Gastroesophageal sphincter (tissue), 3 donors: ENCODE results near the gene C19orf67.

Source experiments
- POLR2A ChIP-seq, 2 donors: fragments of 450-650 bp; IDR thresholded peaks; one replicate each; pipeline ENCODE4 v1.6.1; 2017; ENCODE audit warnings: antibody characterized with exemption in 2 of 2, mild to moderate bottlenecking in 2 of 2, moderate library complexity in 1 of 2
- TF ChIP-seq, protein P1 (sequence below), 4 experiments: fragments of 200-600 bp in 2 of 4; fragments of 450-650 bp in 2 of 4; sonication (generic) in 1 of 4; IDR thresholded peaks; one replicate each; pipeline ENCODE4 v1.5.1; 2017 to 2019; ENCODE audit warnings: antibody characterized with exemption in 4 of 4, mild to moderate bottlenecking in 2 of 4, moderate library complexity in 2 of 4

DNA sequence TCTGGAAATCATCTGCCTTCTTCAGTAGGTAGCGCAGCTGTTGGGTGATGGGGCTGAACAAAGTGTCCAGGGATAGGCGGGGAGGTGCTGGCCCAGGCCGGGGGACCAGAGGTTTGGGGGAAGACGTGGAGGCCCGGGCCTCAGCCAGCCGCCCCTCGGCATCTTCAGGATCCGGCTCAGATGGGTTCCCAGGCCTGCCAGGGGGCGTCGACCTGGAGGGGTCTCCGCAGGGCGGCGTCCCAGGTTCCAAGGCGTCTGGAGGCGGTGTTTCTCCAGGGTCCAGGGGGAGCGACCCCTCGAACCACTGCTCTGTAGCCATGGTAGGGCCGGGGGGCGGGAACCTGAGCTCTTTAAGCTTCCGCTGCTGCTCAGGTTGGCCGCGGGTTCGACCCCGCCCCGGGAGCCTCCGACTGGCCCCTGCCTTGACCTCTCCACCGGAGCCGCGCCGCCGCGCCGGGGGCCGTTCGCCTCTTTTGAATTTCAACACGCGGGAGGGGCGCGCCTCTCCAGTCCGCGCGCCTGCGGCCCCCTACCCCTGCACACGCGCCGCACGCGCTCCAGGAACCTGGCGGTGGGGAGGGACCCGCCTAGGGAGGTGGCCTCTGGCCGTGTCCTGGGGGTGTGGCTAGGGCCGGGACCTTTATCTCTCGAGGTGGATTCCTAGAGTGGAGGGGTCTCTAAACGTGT lies at the start of gene C19orf67:
- TF ChIP-seq POLR2A (IDR thresholded peaks at IDR 0.05), result no peak
- TF ChIP-seq, protein P1, sequence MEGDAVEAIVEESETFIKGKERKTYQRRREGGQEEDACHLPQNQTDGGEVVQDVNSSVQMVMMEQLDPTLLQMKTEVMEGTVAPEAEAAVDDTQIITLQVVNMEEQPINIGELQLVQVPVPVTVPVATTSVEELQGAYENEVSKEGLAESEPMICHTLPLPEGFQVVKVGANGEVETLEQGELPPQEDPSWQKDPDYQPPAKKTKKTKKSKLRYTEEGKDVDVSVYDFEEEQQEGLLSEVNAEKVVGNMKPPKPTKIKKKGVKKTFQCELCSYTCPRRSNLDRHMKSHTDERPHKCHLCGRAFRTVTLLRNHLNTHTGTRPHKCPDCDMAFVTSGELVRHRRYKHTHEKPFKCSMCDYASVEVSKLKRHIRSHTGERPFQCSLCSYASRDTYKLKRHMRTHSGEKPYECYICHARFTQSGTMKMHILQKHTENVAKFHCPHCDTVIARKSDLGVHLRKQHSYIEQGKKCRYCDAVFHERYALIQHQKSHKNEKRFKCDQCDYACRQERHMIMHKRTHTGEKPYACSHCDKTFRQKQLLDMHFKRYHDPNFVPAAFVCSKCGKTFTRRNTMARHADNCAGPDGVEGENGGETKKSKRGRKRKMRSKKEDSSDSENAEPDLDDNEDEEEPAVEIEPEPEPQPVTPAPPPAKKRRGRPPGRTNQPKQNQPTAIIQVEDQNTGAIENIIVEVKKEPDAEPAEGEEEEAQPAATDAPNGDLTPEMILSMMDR (IDR thresholded peaks at IDR 0.05), result no peak
